ENCODE results near the gene ATRIP.

DNA sequence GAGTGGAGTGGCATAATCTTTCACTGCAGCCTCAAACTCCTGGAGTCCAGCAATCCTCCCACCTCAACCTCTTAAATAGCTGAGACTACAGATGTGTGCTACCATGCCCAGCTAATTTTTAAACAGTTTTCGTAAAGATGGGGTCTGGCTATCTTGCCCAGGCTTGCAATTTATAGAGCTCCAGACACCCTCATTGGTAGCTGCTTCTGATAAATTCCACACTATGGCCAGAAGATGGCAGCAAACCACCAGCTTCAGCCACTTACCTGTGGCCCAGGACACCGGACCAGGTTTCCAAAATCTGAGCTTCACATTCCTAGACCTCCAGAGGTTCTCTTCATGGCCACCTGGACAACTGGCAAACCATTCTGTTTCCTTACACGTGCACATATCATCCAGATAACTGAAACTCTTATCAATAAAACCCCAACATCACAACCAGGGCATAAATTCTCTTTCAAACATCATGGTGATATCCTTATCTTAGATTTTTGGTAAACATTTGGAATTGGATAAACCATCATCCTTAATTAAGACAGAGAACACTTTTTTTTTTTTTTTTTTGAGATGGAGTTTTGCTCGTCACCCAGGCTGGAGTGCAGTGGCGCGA, 45.6 kb upstream of the ATRIP start:
- TF ChIP-seq, protein P1, sequence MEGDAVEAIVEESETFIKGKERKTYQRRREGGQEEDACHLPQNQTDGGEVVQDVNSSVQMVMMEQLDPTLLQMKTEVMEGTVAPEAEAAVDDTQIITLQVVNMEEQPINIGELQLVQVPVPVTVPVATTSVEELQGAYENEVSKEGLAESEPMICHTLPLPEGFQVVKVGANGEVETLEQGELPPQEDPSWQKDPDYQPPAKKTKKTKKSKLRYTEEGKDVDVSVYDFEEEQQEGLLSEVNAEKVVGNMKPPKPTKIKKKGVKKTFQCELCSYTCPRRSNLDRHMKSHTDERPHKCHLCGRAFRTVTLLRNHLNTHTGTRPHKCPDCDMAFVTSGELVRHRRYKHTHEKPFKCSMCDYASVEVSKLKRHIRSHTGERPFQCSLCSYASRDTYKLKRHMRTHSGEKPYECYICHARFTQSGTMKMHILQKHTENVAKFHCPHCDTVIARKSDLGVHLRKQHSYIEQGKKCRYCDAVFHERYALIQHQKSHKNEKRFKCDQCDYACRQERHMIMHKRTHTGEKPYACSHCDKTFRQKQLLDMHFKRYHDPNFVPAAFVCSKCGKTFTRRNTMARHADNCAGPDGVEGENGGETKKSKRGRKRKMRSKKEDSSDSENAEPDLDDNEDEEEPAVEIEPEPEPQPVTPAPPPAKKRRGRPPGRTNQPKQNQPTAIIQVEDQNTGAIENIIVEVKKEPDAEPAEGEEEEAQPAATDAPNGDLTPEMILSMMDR (IDR thresholded peaks at IDR 0.05), result peak; percentile 81
- TF ChIP-seq POLR2AphosphoS5 (IDR thresholded peaks at IDR 0.05; ENCODE audit: low read depth, low read length), result no peak
- TF ChIP-seq SIN3A (IDR thresholded peaks at IDR 0.05; ENCODE audit: borderline replicate concordance, insufficient read depth, low read depth, low read length), result no peak

Data from Panc1 (cell line).